H1 (cell line): ENCODE data around the gene GTF2I. TPM values are rescaled to one million over a fixed set of nuclear protein-coding genes. Genes with fewer than 3 reads are reported as not detected.

Experiments used
- CTCF ChIA-PET: fragments of 300-600 bp; sonication (Branson Sonifier 250); formaldehyde crosslinking; loops from one replicate; lab custom pipeline; 2021; ENCODE audit not compliant: partially characterized antibody; lab: Charles Lee
- POLR2A ChIA-PET: fragments of 300-600 bp; sonication (Branson Sonifier 250); formaldehyde crosslinking; loops from one replicate; lab custom pipeline; 2021; ENCODE audit warnings: inconsistent platforms; ENCODE audit not compliant: partially characterized antibody; lab: Charles Lee
- DNase-seq, 2 experiments: peaks; one replicate each; pipeline versions ENCODE4 v3.0.0 to v3.0.0-alpha.2; 2010 to 2022; ENCODE audit warnings: low spot score in 2 of 2, low read depth in 1 of 2, mixed read lengths in 1 of 2
- FAIRE-seq: peaks from 2 replicates; lab custom pipeline; 2011; peaks lifted over from hg19 to GRCh38; lab: Jason Lieb, UNC
- H2AFZ ChIP-seq: 2 replicates; pipeline ENCODE4 v1.8.1; 2012; ENCODE audit warnings: low read length, inconsistent platforms
- H2AK5ac ChIP-seq: 2 replicates; pipeline ENCODE4 v1.6.1; 2013; ENCODE audit warnings: low read depth, low read length
- H2BK120ac ChIP-seq: replicated peaks from 2 replicates; pipeline ENCODE3; 2013; ENCODE audit warnings: low read depth, low read length, inconsistent platforms
- H2BK12ac ChIP-seq: 2 replicates; pipeline ENCODE4 v1.6.1; 2013; ENCODE audit warnings: low read depth, low read length
- H2BK15ac ChIP-seq: 2 replicates; pipeline ENCODE4 v1.6.1; 2013; ENCODE audit warnings: low read length
- H2BK20ac ChIP-seq: 2 replicates; pipeline ENCODE4 v1.6.1; 2013; ENCODE audit warnings: low read length
- H2BK5ac ChIP-seq: 2 replicates; pipeline ENCODE4 v1.6.1; 2013; ENCODE audit warnings: low read depth, low read length
- H3K14ac ChIP-seq: 2 replicates; pipeline ENCODE4 v1.6.1; 2013; ENCODE audit warnings: inconsistent platforms; ENCODE audit not compliant: insufficient read length
- H3K18ac ChIP-seq: 2 replicates; pipeline ENCODE4 v1.6.1; 2013; ENCODE audit warnings: low read length; ENCODE audit errors: extremely low read depth
- H3K23ac ChIP-seq: 2 replicates; pipeline ENCODE4 v1.6.1; 2013; ENCODE audit warnings: inconsistent platforms; ENCODE audit not compliant: insufficient read length
- H3K23me2 ChIP-seq: 2 replicates; pipeline ENCODE4 v1.6.1; 2013; ENCODE audit warnings: low read depth, low read length
- H3K27ac ChIP-seq: 2 replicates; pipeline ENCODE4 v1.6.1; 2011; ENCODE audit warnings: low read depth, low read length, inconsistent platforms
- H3K27me3 ChIP-seq, 4 experiments: replicated peaks in 1 of 4; 1 replicate in 1 of 4; 2 replicates in 3 of 4; pipeline versions ENCODE4 v1.6.1 to v1.8.1; 2011 to 2013; ENCODE audit warnings: low read length in 3 of 4, mild to moderate bottlenecking in 3 of 4, inconsistent platforms in 2 of 4, mixed read lengths in 2 of 4, moderate library complexity in 1 of 4; ENCODE audit not compliant: control insufficient read depth in 3 of 4, insufficient read depth in 3 of 4; ENCODE audit errors: extremely low read depth in 1 of 4
- H3K36me3 ChIP-seq, 4 experiments: 2 replicates each; pipeline versions ENCODE4 v1.6.1 to v1.8.1; 2011 to 2013; ENCODE audit warnings: mild to moderate bottlenecking in 4 of 4, low read length in 3 of 4, moderate library complexity in 2 of 4, control low read depth in 1 of 4, inconsistent platforms in 1 of 4; ENCODE audit not compliant: insufficient read depth in 4 of 4, control insufficient read depth in 2 of 4
- H3K4ac ChIP-seq: replicated peaks from 2 replicates; pipeline ENCODE3; 2013; ENCODE audit warnings: low read length, low read depth, mixed read lengths, inconsistent platforms; ENCODE audit not compliant: insufficient read length
- H3K4me1 ChIP-seq, 4 experiments: replicated peaks in 1 of 4; 1 replicate in 1 of 4; 2 replicates in 3 of 4; pipeline versions ENCODE4 v1.6.1 to v1.8.1; 2011 to 2013; ENCODE audit warnings: low read length in 3 of 4, inconsistent platforms in 2 of 4, mixed read lengths in 1 of 4; ENCODE audit not compliant: insufficient read depth in 4 of 4, control insufficient read depth in 3 of 4
- H3K4me2 ChIP-seq, 2 experiments: 2 replicates each; pipeline versions ENCODE4 v1.6.1 to v1.8.1; 2011 to 2013; ENCODE audit warnings: low read depth in 2 of 2, low read length in 2 of 2, control low read depth in 1 of 2, inconsistent platforms in 1 of 2, mild to moderate bottlenecking in 1 of 2; ENCODE audit not compliant: insufficient read depth in 1 of 2
- H3K4me3 ChIP-seq, 4 experiments: fragments of 200-600, 300-600 bp in 1 of 4; sonication (generic), shearing (Covaris generic), sonication (Bioruptor Twin) in 1 of 4; 2 replicates each; pipeline versions ENCODE4 v1.5.1 to v1.8.1; 2011 to 2016; ENCODE audit warnings: low read length in 4 of 4, low read depth in 3 of 4, control low read depth in 2 of 4, inconsistent platforms in 2 of 4, mild to moderate bottlenecking in 2 of 4, mixed read lengths in 1 of 4, moderate library complexity in 1 of 4; ENCODE audit not compliant: insufficient read depth in 2 of 4; ENCODE audit errors: extremely low read depth in 1 of 4
- H3K56ac ChIP-seq: replicated peaks from 2 replicates; pipeline ENCODE3; 2013; ENCODE audit warnings: low read depth, mild to moderate bottlenecking, mixed read lengths, low read length, inconsistent platforms; ENCODE audit not compliant: insufficient read length
- H3K79me1 ChIP-seq: 2 replicates; pipeline ENCODE4 v1.6.1; 2013; ENCODE audit warnings: low read depth, low read length, control low read depth
- H3K79me2 ChIP-seq, 2 experiments: 2 replicates each; pipeline versions ENCODE4 v1.6.1 to v1.8.1; 2012 to 2013; ENCODE audit warnings: low read length in 2 of 2, mild to moderate bottlenecking in 2 of 2, inconsistent platforms in 1 of 2; ENCODE audit not compliant: insufficient read depth in 2 of 2, control insufficient read depth in 1 of 2
- H3K9ac ChIP-seq, 4 experiments: replicated peaks in 1 of 4; 1 replicate in 1 of 4; 2 replicates in 3 of 4; pipeline versions ENCODE4 v1.6.1 to v1.8.1; 2011 to 2013; ENCODE audit warnings: low read depth in 3 of 4, low read length in 3 of 4, control low read depth in 2 of 4, mild to moderate bottlenecking in 2 of 4, moderate library complexity in 2 of 4, inconsistent platforms in 1 of 4; ENCODE audit errors: extremely low read depth in 1 of 4
- H3K9me3 ChIP-seq, 2 experiments: 2 replicates each; pipeline versions ENCODE4 v1.6.1 to v1.8.1; 2012 to 2013; ENCODE audit warnings: mild to moderate bottlenecking in 2 of 2, moderate library complexity in 2 of 2, control low read depth in 1 of 2, inconsistent platforms in 1 of 2, low read depth in 1 of 2, low read length in 1 of 2, mixed read lengths in 1 of 2; ENCODE audit not compliant: insufficient read depth in 2 of 2
- H4K20me1 ChIP-seq, 2 experiments: replicated peaks in 1 of 2; 2 replicates each; pipeline versions ENCODE3 to v1.8.1; 2011 to 2013; ENCODE audit warnings: inconsistent platforms in 2 of 2, low read length in 2 of 2, mild to moderate bottlenecking in 1 of 2; ENCODE audit not compliant: insufficient read depth in 2 of 2, control insufficient read depth in 1 of 2
- H4K5ac ChIP-seq: 2 replicates; pipeline ENCODE4 v1.6.1; 2013; ENCODE audit warnings: low read length, low read depth, mixed read lengths, inconsistent platforms; ENCODE audit not compliant: insufficient read length
- H4K8ac ChIP-seq: 2 replicates; pipeline ENCODE4 v1.8.0; 2013; ENCODE audit warnings: mild to moderate bottlenecking, moderate library complexity, low read length, inconsistent platforms; ENCODE audit not compliant: insufficient read depth; ENCODE audit errors: extremely low read depth
- H4K91ac ChIP-seq: replicated peaks from 2 replicates; pipeline ENCODE3; 2013; ENCODE audit warnings: low read length, mixed read lengths, inconsistent platforms; ENCODE audit not compliant: insufficient read length
- CBX5 ChIP-seq: fragments of 300-800, 300-1000 bp; sonication (generic); IDR thresholded peaks from 2 replicates; pipeline ENCODE4 v1.7.1; 2016; ENCODE audit warnings: antibody characterized with exemption, low read length, low read depth
- CHD1 ChIP-seq: IDR thresholded peaks from 2 replicates; pipeline ENCODE4 v1.6.1; 2012; ENCODE audit warnings: low read depth, low read length, improper control_type of control experiment
- EGR1 ChIP-seq: IDR thresholded peaks from 2 replicates; pipeline ENCODE4 v1.6.1; 2011; ENCODE audit warnings: low read depth, low read length, borderline replicate concordance
- EP300 ChIP-seq, 2 experiments: IDR thresholded peaks; 1 replicate in 1 of 2; 2 replicates in 1 of 2; pipeline ENCODE4 v1.6.1; 2011 to 2012; ENCODE audit warnings: low read depth in 2 of 2, low read length in 2 of 2, mild to moderate bottlenecking in 2 of 2, borderline replicate concordance in 1 of 2, inconsistent platforms in 1 of 2, moderate library complexity in 1 of 2
- GTF2F1 ChIP-seq: IDR thresholded peaks from 2 replicates; pipeline ENCODE4 v1.6.1; 2012; ENCODE audit warnings: low read depth, low read length, improper control_type of control experiment, borderline replicate concordance
- KDM5A ChIP-seq: fragments of 200-600 bp; IDR thresholded peaks from 2 replicates; pipeline ENCODE4 v1.7.1; 2012; ENCODE audit warnings: mild to moderate bottlenecking, low read length, inconsistent platforms, mixed read lengths
- NANOG ChIP-seq: IDR thresholded peaks from 2 replicates; pipeline ENCODE4 v1.6.1; 2011; ENCODE audit warnings: low read length, low read depth, mild to moderate bottlenecking, inconsistent platforms; ENCODE audit not compliant: insufficient read depth, poor library complexity, severe bottlenecking
- SIRT6 ChIP-seq: IDR thresholded peaks from one replicate; pipeline ENCODE4 v1.7.1; 2012; ENCODE audit warnings: low read length, inconsistent platforms
- SRF ChIP-seq: IDR thresholded peaks from 2 replicates; pipeline ENCODE4 v1.6.1; 2011; ENCODE audit warnings: mild to moderate bottlenecking, low read depth, low read length, moderate library complexity
- ZNF274 ChIP-seq: IDR thresholded peaks from 2 replicates; pipeline ENCODE4 v1.7.0; 2012; ENCODE audit warnings: low read length, borderline replicate concordance; ENCODE audit errors: extremely low read depth
- WGBS, 2 experiments: shearing (Covaris generic) in 1 of 2; methylation state at CpG; one replicate each; pipeline versions ENCODE4 v1.1.6 to v1.1.7; 2013 to 2015; ENCODE audit warnings: low lambda C conversion rate in 2 of 2, mixed read lengths in 2 of 2, inconsistent platforms in 1 of 2, low coverage in 1 of 2, missing lambda C conversion rate in 1 of 2; ENCODE audit not compliant: insufficient replicate concordance in 2 of 2, insufficient coverage in 1 of 2, insufficient read length in 1 of 2; ENCODE audit errors: extremely low coverage in 1 of 2, missing lambda C conversion rate in 1 of 2; 5-methylcytosine and 5-hydroxymethylcytosine counted together
- polyA plus RNA-seq, 7 experiments: library from polyadenylated mRNA; depleted of rRNA in 3 of 7; stranded (reverse) in 5 of 7; unstranded in 2 of 7; fragments of >200 nt in 5 of 7; fragments of 200-250 nt in 2 of 7; gene quantifications; 1 replicate in 5 of 7; 2 replicates in 1 of 7; 4 replicates in 1 of 7; pipeline versions ENCODE4 v1.2.1 to v1.2.3, GENCODE V29; 2011 to 2013; ENCODE audit warnings: missing spikeins in 2 of 7, mixed read lengths in 2 of 7
- total RNA-seq: library from RNA; stranded (reverse); fragmentation: NEBNext Ultra II Directional; extraction: Animal tissue kit (Norgen Biotek cat#: 25700); gene quantifications from 2 replicates; pipeline ENCODE4 v1.2.1, GENCODE V29; 2021
- TF ChIP-seq, protein P1 (sequence below): IDR thresholded peaks from 2 replicates; pipeline ENCODE4 v1.6.1; 2011; ENCODE audit warnings: low read length, improper control_type of control experiment

Gene GTF2I
- total and polyA plus RNA-seq, 2 of the 8 experiments (the other 6 are each of a cell fraction or from before 2014, with no cell fraction given), result 46.7 to 316 TPM

DNA sequence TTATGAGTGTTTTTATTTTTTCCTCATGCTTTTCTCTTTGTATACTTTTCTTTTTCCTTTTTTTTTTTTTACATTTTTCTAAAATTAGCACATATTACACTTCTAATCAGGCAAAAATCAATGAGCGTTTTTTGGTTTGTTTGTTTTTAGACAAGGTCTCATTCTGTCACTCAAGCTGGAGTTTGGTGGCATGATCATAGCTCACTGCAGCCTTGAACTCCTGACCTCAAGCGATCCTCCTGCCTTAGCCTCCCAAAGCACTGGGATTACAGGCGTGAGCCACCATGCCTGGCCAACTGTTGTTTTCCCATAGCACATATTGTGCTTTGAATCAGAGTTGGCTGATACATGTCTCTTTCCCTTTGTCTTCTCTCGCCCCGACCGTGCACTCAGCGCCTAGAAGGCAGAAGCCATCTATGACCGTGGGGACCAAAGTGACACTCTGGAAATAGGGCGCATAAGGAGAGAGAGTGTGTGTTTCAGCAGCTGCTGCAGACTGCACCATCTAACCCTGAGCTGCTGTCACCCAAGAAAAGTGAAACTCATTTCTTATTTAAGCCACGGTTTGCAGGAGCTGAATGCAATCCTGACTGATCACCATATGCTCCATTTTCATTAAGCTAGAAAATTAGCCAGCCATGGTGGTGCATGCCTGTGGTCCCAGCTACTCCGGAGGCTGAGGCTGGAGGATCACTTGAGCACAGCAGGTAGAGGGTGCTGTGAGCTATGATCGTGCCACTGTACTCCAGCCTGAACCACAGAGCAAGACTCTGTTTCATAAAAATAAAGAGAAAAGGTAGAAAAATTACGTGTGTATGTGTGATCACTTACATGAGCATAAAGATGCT lies 41.4 kb upstream of the GTF2I start:
- Histone ChIP-seq H4K5ac (no peak overlapping the region), H2BK120ac (no peak overlapping the region), H2AFZ (no peak overlapping the region), H2BK5ac (no peak overlapping the region), H3K9me3 (no peaks in the 10 kb centered on the region), H3K27me3 (no peaks in the 10 kb centered on the region), H2BK20ac (no peak overlapping the region), H4K20me1 (no peaks in the 10 kb centered on the region), H3K14ac (no peak overlapping the region), H4K91ac (no peak overlapping the region), H3K23me2 (no peaks in the 10 kb centered on the region), H3K23ac (no peak overlapping the region), H2BK12ac (peak overlapping the region; percentile 44; the same call in 1 of the 2 replicates), H3K4me1 (peaks cover 0 to 9% (median 7%) of the 10 kb centered on the region in 4 experiments; a peak in 6 of 7 replicates), H2AK5ac (no peak overlapping the region), H3K79me1 (no peaks in the 10 kb centered on the region), H3K9ac (no peak overlapping the region), H3K4me3 (no peak overlapping the region), H3K4ac (no peak overlapping the region), H2BK15ac (peak overlapping the region; percentile 96), H3K56ac (no peak overlapping the region), H3K18ac (no peak overlapping the region), H3K36me3 (no peaks in the 10 kb centered on the region), H4K8ac (no peak overlapping the region), H3K4me2 (no peak overlapping the region), H3K27ac (no peak overlapping the region), H3K79me2 (no peaks in the 10 kb centered on the region)
- WGBS, 2 experiments, result 93% methylated on average over 13 of the region's 13 CpGs; no CpG with 5 or more reads in 1 of the 2 experiments
- POLR2A ChIA-PET, result no interaction called here
- FAIRE-seq, result no peak
- CTCF ChIA-PET, result interaction anchor here (0.9 to 1.4 kb wide), 2 partner anchors 13 to 16 kb away, joined by 3 to 6 read pairs; no protein-coding TSS in a partner anchor
- no peak for DNase-seq
- no peak for TF ChIP-seq CBX5
- no peak for TF ChIP-seq NANOG
- TF ChIP-seq ZNF274, result no peak
- TF ChIP-seq, protein P1, sequence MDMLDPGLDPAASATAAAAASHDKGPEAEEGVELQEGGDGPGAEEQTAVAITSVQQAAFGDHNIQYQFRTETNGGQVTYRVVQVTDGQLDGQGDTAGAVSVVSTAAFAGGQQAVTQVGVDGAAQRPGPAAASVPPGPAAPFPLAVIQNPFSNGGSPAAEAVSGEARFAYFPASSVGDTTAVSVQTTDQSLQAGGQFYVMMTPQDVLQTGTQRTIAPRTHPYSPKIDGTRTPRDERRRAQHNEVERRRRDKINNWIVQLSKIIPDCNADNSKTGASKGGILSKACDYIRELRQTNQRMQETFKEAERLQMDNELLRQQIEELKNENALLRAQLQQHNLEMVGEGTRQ, result no peak
- no peak for TF ChIP-seq SRF
- TF ChIP-seq EGR1, result no peak
- no peak for TF ChIP-seq KDM5A
- no peak for TF ChIP-seq GTF2F1
- no peak for TF ChIP-seq SIRT6
- no peak for TF ChIP-seq CHD1
- no peak for TF ChIP-seq EP300 (IDR thresholded peaks at IDR 0.05; ENCODE audit: borderline replicate concordance in 1 of 2, low read depth in 2 of 2, low read length in 2 of 2)
